Liver (tissue), 9 donors: ENCODE data around the gene UBE2QL1. TPM values are rescaled to one million over a fixed set of nuclear protein-coding genes. Genes with fewer than 3 reads are reported as not detected.

ENCODE experiments used
- DNase-seq: peaks from one replicate; pipeline ENCODE4 v3.0.0-alpha.2; 2017; ENCODE audit warnings: low spot score
- H3K27ac ChIP-seq, 2 donors: one replicate each; pipeline ENCODE4 v1.7.0; 2013; ENCODE audit warnings: inconsistent platforms in 2 of 2, low read length in 2 of 2, control low read depth in 1 of 2, low read depth in 1 of 2, mild to moderate bottlenecking in 1 of 2
- H3K27me3 ChIP-seq, 4 donors: one replicate each; pipeline versions ENCODE4 v1.6.1 to v1.7.0; 2013; ENCODE audit warnings: low read length in 3 of 4, inconsistent platforms in 1 of 4, mild to moderate bottlenecking in 1 of 4, moderate library complexity in 1 of 4; ENCODE audit not compliant: control insufficient read depth in 4 of 4, insufficient read depth in 4 of 4
- H3K36me3 ChIP-seq, 4 donors: one replicate each; pipeline versions ENCODE4 v1.6.1 to v1.7.0; 2013; ENCODE audit warnings: low read length in 3 of 4, mild to moderate bottlenecking in 3 of 4, low read depth in 1 of 4, moderate library complexity in 1 of 4; ENCODE audit not compliant: control insufficient read depth in 4 of 4, insufficient read depth in 3 of 4
- H3K4me1 ChIP-seq, 4 donors: one replicate each; pipeline versions ENCODE4 v1.6.1 to v1.7.0; 2013; ENCODE audit warnings: low read length in 3 of 4, mild to moderate bottlenecking in 3 of 4, moderate library complexity in 1 of 4; ENCODE audit not compliant: control insufficient read depth in 4 of 4, insufficient read depth in 4 of 4
- H3K4me3 ChIP-seq, 3 donors: one replicate each; pipeline versions ENCODE4 v1.6.1 to v1.7.0; 2013; ENCODE audit warnings: low read length in 3 of 3, control low read depth in 1 of 3, low read depth in 1 of 3, mild to moderate bottlenecking in 1 of 3
- H3K9ac ChIP-seq, 2 donors: one replicate each; pipeline ENCODE4 v1.7.0; 2013; ENCODE audit warnings: low read length in 2 of 2, mild to moderate bottlenecking in 2 of 2, moderate library complexity in 2 of 2, control low read depth in 1 of 2, low read depth in 1 of 2
- H3K9me3 ChIP-seq, 4 donors: one replicate each; pipeline versions ENCODE4 v1.6.1 to v1.7.0; 2013; ENCODE audit warnings: low read length in 3 of 4; ENCODE audit not compliant: control insufficient read depth in 4 of 4
- EGR1 ChIP-seq, 2 donors: IDR thresholded peaks; 2 replicates each; pipeline ENCODE4 v1.6.1; 2016 to 2018; ENCODE audit warnings: antibody characterized with exemption in 2 of 2, low read depth in 2 of 2
- FOXA1 ChIP-seq: IDR thresholded peaks from 2 replicates; pipeline ENCODE4 v1.6.1; 2016; ENCODE audit warnings: antibody characterized with exemption
- FOXA2 ChIP-seq: IDR thresholded peaks from 2 replicates; pipeline ENCODE4 v1.6.1; 2016; ENCODE audit warnings: antibody characterized with exemption
- GABPA ChIP-seq, 2 donors: IDR thresholded peaks in 1 of 2; conservative IDR thresholded peaks in 1 of 2; 2 replicates each; pipeline ENCODE4 v1.6.1; 2016; ENCODE audit warnings: antibody characterized with exemption in 2 of 2, mild to moderate bottlenecking in 1 of 2, moderate library complexity in 1 of 2
- HNF4A ChIP-seq, 2 donors: conservative IDR thresholded peaks; 2 replicates each; pipeline ENCODE4 v1.6.1; 2016; ENCODE audit warnings: antibody characterized with exemption in 2 of 2, mild to moderate bottlenecking in 2 of 2
- HNF4G ChIP-seq: IDR thresholded peaks from 2 replicates; pipeline ENCODE4 v1.6.1; 2016; ENCODE audit warnings: antibody characterized with exemption
- JUND ChIP-seq, 2 donors: IDR thresholded peaks; 2 replicates each; pipeline ENCODE4 v1.6.1; 2016; ENCODE audit warnings: antibody characterized with exemption in 2 of 2
- NR2F2 ChIP-seq: IDR thresholded peaks from 2 replicates; pipeline ENCODE4 v1.6.1; 2016; ENCODE audit warnings: antibody characterized with exemption
- RAD21 ChIP-seq, 2 donors: IDR thresholded peaks; 2 replicates each; pipeline ENCODE4 v1.6.1; 2016; ENCODE audit warnings: antibody characterized with exemption in 2 of 2, mild to moderate bottlenecking in 2 of 2
- RXRA ChIP-seq, 2 donors: IDR thresholded peaks; 2 replicates each; pipeline ENCODE4 v1.6.1; 2017 to 2018; ENCODE audit warnings: antibody characterized with exemption in 2 of 2, mild to moderate bottlenecking in 1 of 2
- SP1 ChIP-seq: IDR thresholded peaks from 2 replicates; pipeline ENCODE4 v1.6.1; 2018; ENCODE audit warnings: antibody characterized with exemption, mild to moderate bottlenecking
- TAF1 ChIP-seq: conservative IDR thresholded peaks from 2 replicates; pipeline ENCODE4 v1.6.1; 2016; ENCODE audit warnings: antibody characterized with exemption, mild to moderate bottlenecking
- YY1 ChIP-seq: IDR thresholded peaks from 2 replicates; pipeline ENCODE4 v1.6.1; 2016; ENCODE audit warnings: antibody characterized with exemption, mild to moderate bottlenecking
- WGBS: extraction: QIAGEN DNeasy Blood & Tissue Kit; methylation state at CpG from one replicate; pipeline ENCODE4 v1.1.7; 2013; 5-methylcytosine and 5-hydroxymethylcytosine counted together
- polyA plus RNA-seq, 2 donors: library from polyadenylated mRNA; stranded (reverse) in 1 of 2; unstranded in 1 of 2; fragments of 200-250 nt in 1 of 2; fragments of >200 nt in 1 of 2; fragmentation: Nextera tagmentation in 1 of 2; extraction: Ambion mirVana in 1 of 2; gene quantifications; one replicate each; pipeline versions ENCODE4 v1.2.1 to v1.2.3, GENCODE V29; 2013 to 2015
- total RNA-seq, 2 donors: library from RNA; depleted of rRNA; stranded (reverse); fragments of >200 nt; gene quantifications; one replicate each; pipeline ENCODE4 v1.2.3, GENCODE V29; 2014
- TF ChIP-seq, protein P1 (sequence below): IDR thresholded peaks from 2 replicates; pipeline ENCODE4 v1.6.1; 2016; ENCODE audit warnings: antibody characterized with exemption, mild to moderate bottlenecking
- TF ChIP-seq, protein P2 (sequence below): IDR thresholded peaks from 2 replicates; pipeline ENCODE4 v1.6.1; 2016; ENCODE audit warnings: antibody characterized with exemption
- TF ChIP-seq, protein P3 (sequence below): IDR thresholded peaks from 2 replicates; pipeline ENCODE4 v1.6.1; 2016; ENCODE audit warnings: antibody characterized with exemption
- TF ChIP-seq, protein P4 (sequence below): IDR thresholded peaks from 2 replicates; pipeline ENCODE4 v1.6.1; 2016; ENCODE audit warnings: antibody characterized with exemption
- TF ChIP-seq, protein P5 (sequence below): fragments of 150-350 bp; IDR thresholded peaks from 2 replicates; pipeline ENCODE4 v1.5.1; 2017; ENCODE audit warnings: improper control_type of control experiment, low read depth, low read length; ENCODE audit not compliant: missing input control
- donor health status: healthy.
- donor health status: healthy.
- donor health status: healthy.
- donor health status: healthy.
- donor health status: healthy.

UBE2QL1 gene
- total and polyA plus RNA-seq, 4 donors = 0.09 to 1.9 (median 0.36) TPM

DNA sequence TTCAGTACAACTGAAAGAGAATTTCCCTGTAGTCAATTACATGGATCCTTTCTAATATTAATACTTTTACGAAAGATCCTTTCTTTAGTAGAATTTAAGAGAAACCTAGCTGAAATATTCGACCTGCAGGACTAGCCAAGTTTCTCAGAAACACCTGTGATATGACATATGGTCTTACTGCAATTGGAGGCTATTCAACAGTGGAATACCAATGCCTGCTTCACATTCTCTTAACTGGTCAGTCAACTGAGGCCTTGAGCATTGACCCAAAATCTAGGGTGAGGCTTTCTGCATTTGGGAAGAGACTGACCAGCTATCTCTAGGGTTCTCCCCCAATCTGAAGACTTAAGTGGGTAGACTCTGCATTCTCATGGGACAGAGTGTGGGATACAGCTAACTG is 12.3 kb downstream of the UBE2QL1 start:
- 80% methylated on average over 2 of the region's 2 CpGs for WGBS
- TF ChIP-seq FOXA1 = no peak
- TF ChIP-seq YY1 = no peak
- TF ChIP-seq, protein P1, sequence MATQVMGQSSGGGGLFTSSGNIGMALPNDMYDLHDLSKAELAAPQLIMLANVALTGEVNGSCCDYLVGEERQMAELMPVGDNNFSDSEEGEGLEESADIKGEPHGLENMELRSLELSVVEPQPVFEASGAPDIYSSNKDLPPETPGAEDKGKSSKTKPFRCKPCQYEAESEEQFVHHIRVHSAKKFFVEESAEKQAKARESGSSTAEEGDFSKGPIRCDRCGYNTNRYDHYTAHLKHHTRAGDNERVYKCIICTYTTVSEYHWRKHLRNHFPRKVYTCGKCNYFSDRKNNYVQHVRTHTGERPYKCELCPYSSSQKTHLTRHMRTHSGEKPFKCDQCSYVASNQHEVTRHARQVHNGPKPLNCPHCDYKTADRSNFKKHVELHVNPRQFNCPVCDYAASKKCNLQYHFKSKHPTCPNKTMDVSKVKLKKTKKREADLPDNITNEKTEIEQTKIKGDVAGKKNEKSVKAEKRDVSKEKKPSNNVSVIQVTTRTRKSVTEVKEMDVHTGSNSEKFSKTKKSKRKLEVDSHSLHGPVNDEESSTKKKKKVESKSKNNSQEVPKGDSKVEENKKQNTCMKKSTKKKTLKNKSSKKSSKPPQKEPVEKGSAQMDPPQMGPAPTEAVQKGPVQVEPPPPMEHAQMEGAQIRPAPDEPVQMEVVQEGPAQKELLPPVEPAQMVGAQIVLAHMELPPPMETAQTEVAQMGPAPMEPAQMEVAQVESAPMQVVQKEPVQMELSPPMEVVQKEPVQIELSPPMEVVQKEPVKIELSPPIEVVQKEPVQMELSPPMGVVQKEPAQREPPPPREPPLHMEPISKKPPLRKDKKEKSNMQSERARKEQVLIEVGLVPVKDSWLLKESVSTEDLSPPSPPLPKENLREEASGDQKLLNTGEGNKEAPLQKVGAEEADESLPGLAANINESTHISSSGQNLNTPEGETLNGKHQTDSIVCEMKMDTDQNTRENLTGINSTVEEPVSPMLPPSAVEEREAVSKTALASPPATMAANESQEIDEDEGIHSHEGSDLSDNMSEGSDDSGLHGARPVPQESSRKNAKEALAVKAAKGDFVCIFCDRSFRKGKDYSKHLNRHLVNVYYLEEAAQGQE = no peak
- TF ChIP-seq SP1 = no peak
- TF ChIP-seq, protein P2, sequence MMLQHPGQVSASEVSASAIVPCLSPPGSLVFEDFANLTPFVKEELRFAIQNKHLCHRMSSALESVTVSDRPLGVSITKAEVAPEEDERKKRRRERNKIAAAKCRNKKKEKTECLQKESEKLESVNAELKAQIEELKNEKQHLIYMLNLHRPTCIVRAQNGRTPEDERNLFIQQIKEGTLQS = no peak
- no peak for TF ChIP-seq GABPA (IDR thresholded peaks at IDR 0.05 in 1 of 2, conservative IDR thresholded peaks at IDR 0.05 in 1 of 2)
- no peak for TF ChIP-seq EGR1 (IDR thresholded peaks at IDR 0.05; ENCODE audit: low read depth in 2 of 2)
- no peak for TF ChIP-seq HNF4A (conservative IDR thresholded peaks at IDR 0.05)
- TF ChIP-seq RAD21 (IDR thresholded peaks at IDR 0.05) = no peak
- TF ChIP-seq, protein P3, sequence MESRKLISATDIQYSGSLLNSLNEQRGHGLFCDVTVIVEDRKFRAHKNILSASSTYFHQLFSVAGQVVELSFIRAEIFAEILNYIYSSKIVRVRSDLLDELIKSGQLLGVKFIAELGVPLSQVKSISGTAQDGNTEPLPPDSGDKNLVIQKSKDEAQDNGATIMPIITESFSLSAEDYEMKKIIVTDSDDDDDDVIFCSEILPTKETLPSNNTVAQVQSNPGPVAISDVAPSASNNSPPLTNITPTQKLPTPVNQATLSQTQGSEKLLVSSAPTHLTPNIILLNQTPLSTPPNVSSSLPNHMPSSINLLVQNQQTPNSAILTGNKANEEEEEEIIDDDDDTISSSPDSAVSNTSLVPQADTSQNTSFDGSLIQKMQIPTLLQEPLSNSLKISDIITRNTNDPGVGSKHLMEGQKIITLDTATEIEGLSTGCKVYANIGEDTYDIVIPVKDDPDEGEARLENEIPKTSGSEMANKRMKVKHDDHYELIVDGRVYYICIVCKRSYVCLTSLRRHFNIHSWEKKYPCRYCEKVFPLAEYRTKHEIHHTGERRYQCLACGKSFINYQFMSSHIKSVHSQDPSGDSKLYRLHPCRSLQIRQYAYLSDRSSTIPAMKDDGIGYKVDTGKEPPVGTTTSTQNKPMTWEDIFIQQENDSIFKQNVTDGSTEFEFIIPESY = no peak
- no peak for TF ChIP-seq NR2F2
- TF ChIP-seq FOXA2 = no peak
- TF ChIP-seq, protein P4, sequence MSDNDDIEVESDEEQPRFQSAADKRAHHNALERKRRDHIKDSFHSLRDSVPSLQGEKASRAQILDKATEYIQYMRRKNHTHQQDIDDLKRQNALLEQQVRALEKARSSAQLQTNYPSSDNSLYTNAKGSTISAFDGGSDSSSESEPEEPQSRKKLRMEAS = no peak
- no peak for TF ChIP-seq HNF4G
- TF ChIP-seq JUND (IDR thresholded peaks at IDR 0.05) = no peak
- TF ChIP-seq RXRA (IDR thresholded peaks at IDR 0.05) = no peak
- no peak for TF ChIP-seq TAF1
- TF ChIP-seq, protein P5, sequence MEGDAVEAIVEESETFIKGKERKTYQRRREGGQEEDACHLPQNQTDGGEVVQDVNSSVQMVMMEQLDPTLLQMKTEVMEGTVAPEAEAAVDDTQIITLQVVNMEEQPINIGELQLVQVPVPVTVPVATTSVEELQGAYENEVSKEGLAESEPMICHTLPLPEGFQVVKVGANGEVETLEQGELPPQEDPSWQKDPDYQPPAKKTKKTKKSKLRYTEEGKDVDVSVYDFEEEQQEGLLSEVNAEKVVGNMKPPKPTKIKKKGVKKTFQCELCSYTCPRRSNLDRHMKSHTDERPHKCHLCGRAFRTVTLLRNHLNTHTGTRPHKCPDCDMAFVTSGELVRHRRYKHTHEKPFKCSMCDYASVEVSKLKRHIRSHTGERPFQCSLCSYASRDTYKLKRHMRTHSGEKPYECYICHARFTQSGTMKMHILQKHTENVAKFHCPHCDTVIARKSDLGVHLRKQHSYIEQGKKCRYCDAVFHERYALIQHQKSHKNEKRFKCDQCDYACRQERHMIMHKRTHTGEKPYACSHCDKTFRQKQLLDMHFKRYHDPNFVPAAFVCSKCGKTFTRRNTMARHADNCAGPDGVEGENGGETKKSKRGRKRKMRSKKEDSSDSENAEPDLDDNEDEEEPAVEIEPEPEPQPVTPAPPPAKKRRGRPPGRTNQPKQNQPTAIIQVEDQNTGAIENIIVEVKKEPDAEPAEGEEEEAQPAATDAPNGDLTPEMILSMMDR = no peak

More for the DNA sequence above, 12.3 kb downstream of the UBE2QL1 start:
- Histone ChIP-seq H3K4me3 (no peak overlapping the region), H3K27ac (no peak overlapping the region), H3K36me3 (no peaks in the 10 kb centered on the region), H3K9ac (no peak overlapping the region), H3K27me3 (no peaks in the 10 kb centered on the region), H3K4me1 (no peaks in the 10 kb centered on the region), H3K9me3 (peaks cover 2 to 4% (median 3%) of the 10 kb centered on the region in 4 donors)
- no peak for DNase-seq
